PC-3 (cell line): ENCODE results near the gene ADCY2. TPM values are rescaled to one million over a fixed set of nuclear protein-coding genes. Genes with fewer than 3 reads are reported as not detected.

Experiments
- ATAC-seq: fragments of 200-7000 bp; cut with Tn5 transposase; 2 replicates; pipeline ENCODE4 v1.9.1; 2020; ENCODE audit warnings: mild to moderate bottlenecking, moderate library complexity
- BruUV-seq: library from RNA; stranded (reverse); fragments of 400-500 nt; replicated peaks from 2 replicates; lab custom pipeline; 2021; lab: Mats Ljungman, UMichigan
- CTCF ChIA-PET: fragments of 300-600 bp; sonication (Branson Sonifier 250); formaldehyde crosslinking; loops from one replicate; lab custom pipeline; 2022; ENCODE audit warnings: antibody characterized with exemption; lab: Charles Lee
- POLR2A ChIA-PET: fragments of 300-600 bp; sonication (Branson Sonifier 250); formaldehyde crosslinking; loops from one replicate; lab custom pipeline; 2022; ENCODE audit warnings: antibody characterized with exemption; ENCODE audit not compliant: unreplicated experiment; lab: Charles Lee
- DNase-seq: peaks from one replicate; pipeline ENCODE4 v3.0.0-alpha.2; 2015
- H2AFZ ChIP-seq: fragments of 300-600 bp; sonication (generic); 2 replicates; pipeline ENCODE4 v1.6.0; 2016; ENCODE audit warnings: antibody characterized with exemption, low read length
- H3F3A ChIP-seq: fragments of 300-600 bp; sonication (generic); one replicate; pipeline ENCODE4 v1.6.0; 2017; ENCODE audit warnings: antibody characterized with exemption, low read length, control low read depth, mild to moderate bottlenecking; ENCODE audit not compliant: unreplicated experiment
- H3K27ac ChIP-seq: fragments of 300-600 bp; sonication (generic); 2 replicates; pipeline ENCODE4 v1.5.1; 2016; ENCODE audit warnings: mild to moderate bottlenecking, low read length
- H3K27me3 ChIP-seq: fragments of 300-600 bp; sonication (generic); 2 replicates; pipeline ENCODE4 v1.6.1; 2016; ENCODE audit warnings: low read length, mixed read lengths
- H3K36me3 ChIP-seq: fragments of 300-600 bp; sonication (generic); 2 replicates; pipeline ENCODE4 v1.6.1; 2016; ENCODE audit warnings: low read depth, mixed run types, low read length, mixed read lengths
- H3K4me1 ChIP-seq: fragments of 300-600 bp; sonication (generic); 2 replicates; pipeline ENCODE4 v1.5.1; 2016; ENCODE audit warnings: low read length; ENCODE audit not compliant: insufficient read depth
- H3K4me2 ChIP-seq: fragments of 300-600 bp; sonication (generic); 2 replicates; pipeline ENCODE4 v1.6.0; 2016; ENCODE audit warnings: low read length
- H3K4me3 ChIP-seq: fragments of 300-600 bp; sonication (generic); 2 replicates; pipeline ENCODE4 v1.5.1; 2016; ENCODE audit warnings: mild to moderate bottlenecking, low read length, mixed read lengths
- H3K79me2 ChIP-seq: fragments of 300-600 bp; sonication (generic); 2 replicates; pipeline ENCODE4 v1.6.1; 2017; ENCODE audit warnings: low read length, mixed read lengths
- H3K9ac ChIP-seq: fragments of 300-600 bp; sonication (generic); 2 replicates; pipeline ENCODE4 v1.6.0; 2016; ENCODE audit warnings: mild to moderate bottlenecking, low read length
- H3K9me2 ChIP-seq: fragments of 300-600 bp; sonication (generic); replicated peaks from 2 replicates; pipeline ENCODE4 v1.6.1; 2016; ENCODE audit warnings: mixed run types, low read length, mixed read lengths
- H3K9me3 ChIP-seq: fragments of 300-600 bp; sonication (generic); 2 replicates; pipeline ENCODE4 v1.6.1; 2016; ENCODE audit warnings: low read length, mixed read lengths
- H4K20me1 ChIP-seq: fragments of 300-600 bp; sonication (generic); 2 replicates; pipeline ENCODE4 v1.6.1; 2016; ENCODE audit warnings: low read length, mixed read lengths
- CTCF ChIP-seq: fragments of 300-600 bp; sonication (generic); conservative IDR thresholded peaks from 2 replicates; pipeline ENCODE4 v1.5.1; 2017; ENCODE audit warnings: antibody characterized with exemption, low read depth, mild to moderate bottlenecking, low read length
- EZH2 ChIP-seq: fragments of 300-600 bp; sonication (generic); IDR thresholded peaks from one replicate; pipeline ENCODE4 v1.6.1; 2017; ENCODE audit warnings: antibody characterized with exemption, mild to moderate bottlenecking, low read length; ENCODE audit not compliant: unreplicated experiment
- EZH2phosphoT487 ChIP-seq: fragments of 300-600 bp; sonication (generic); IDR thresholded peaks from 2 replicates; pipeline ENCODE4 v1.6.1; 2018; ENCODE audit warnings: mild to moderate bottlenecking, antibody characterized with exemption, low read length, borderline replicate concordance
- intact Hi-C: fragments of 100-400 bp; cut with micrococcal nuclease; formaldehyde crosslinking; loops from 2 replicates; pipeline ENCODE4 v1.9.0; 2023
- total RNA-seq: library from RNA; depleted of rRNA; stranded (reverse); fragments of >200 nt; gene quantifications from 2 replicates; pipeline ENCODE4 v1.2.3, GENCODE V29; 2014

ADCY2 gene
- total RNA-seq, 1 experiment from 2014 or later = not detected

GRCh38 chr5:7868427-7868772 lies 472.5 kb downstream of the ADCY2 start:
- Histone ChIP-seq H4K20me1 (peaks cover 23% of the 10 kb centered on the region), H2AFZ (peak overlapping the region; percentile 93), H3K9me2 (no peaks in the 10 kb centered on the region), H3K9ac (peak overlapping the region; percentile 93), H3K4me1 (peaks cover 22% of the 10 kb centered on the region), H3K9me3 (no peaks in the 10 kb centered on the region), H3K4me3 (peak overlapping the region; percentile 88), H3K27ac (no peak overlapping the region), H3K79me2 (peaks cover 71% of the 10 kb centered on the region), H3K27me3 (no peaks in the 10 kb centered on the region), H3K36me3 (peaks cover 34% of the 10 kb centered on the region), H3F3A (no peaks in the 10 kb centered on the region), H3K4me2 (peak overlapping the region; percentile 90)
- DNase-seq (no peak), ATAC-seq (peak; percentile 3)
- POLR2A ChIA-PET = interaction anchor here (0.7 kb wide), 1 partner anchor 92 kb away, joined by 8 read pairs; no protein-coding TSS in a partner anchor
- BruUV-seq = TSS peak; percentile 44
- intact Hi-C loops = loop anchor here (10.0 kb wide), 1 partner anchor 1104 kb away; no protein-coding TSS in a partner anchor
- TF ChIP-seq CTCF (no peak), EZH2 (no peak)
- CTCF ChIA-PET = no interaction called here

DNA sequence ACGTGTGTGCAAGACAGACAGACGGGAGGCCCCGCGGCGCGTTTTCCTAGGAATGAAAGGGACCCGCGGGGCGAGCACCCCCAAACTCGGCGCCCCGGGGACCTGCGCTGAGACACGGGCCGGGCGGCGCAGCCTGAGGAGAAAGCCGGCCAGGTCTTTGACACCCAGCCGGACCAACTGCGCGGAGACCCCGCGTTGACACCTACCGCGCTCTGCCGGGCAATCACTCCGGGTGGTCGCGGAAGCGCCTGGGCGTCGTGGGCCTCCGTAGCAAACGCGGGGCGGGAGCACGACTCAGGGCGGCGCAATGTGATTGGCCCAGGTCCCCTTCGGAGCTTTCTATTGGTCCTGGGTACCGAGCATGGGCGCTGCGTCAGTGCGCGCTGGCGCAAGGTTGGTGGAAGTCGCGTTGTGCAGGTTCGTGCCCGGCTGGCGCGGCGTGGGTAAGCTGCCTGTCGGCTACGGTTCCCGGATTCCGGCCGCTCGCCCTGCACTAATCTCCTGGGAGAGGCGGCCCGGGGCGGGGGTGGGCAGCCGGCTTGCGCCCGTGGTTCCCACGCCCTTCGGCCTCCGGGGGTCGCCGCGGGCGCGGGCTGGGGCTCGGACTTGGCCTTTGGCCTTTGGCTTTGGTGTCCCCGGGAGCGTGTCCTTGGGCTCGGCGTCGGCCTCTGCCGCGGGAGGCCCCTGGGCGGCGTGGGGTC lies 473.0 kb downstream of the ADCY2 start, which contains the start of the genes FASTKD3 and MTRR:
Gene FASTKD3 (minus strand): TSS at position 259 of the 701 bp plus-strand sequence. CDS start 948 bp downstream, outside the sequence.
Gene MTRR (plus strand): TSS at position 376 of the 701 bp plus-strand sequence. CDS start 1,647 bp downstream, outside the sequence.
- H3K4me3 ChIP-seq = peak within 1 kb of the TSS; percentile 88
- H3K9me2 ChIP-seq = no peaks in the 10 kb centered on the region
- H3K4me1 ChIP-seq = peaks cover 22% of the 10 kb centered on the region
- peaks cover 76% of the 10 kb centered on the region for H3K79me2 ChIP-seq
- POLR2A ChIA-PET = interaction anchor here (0.7 kb wide), 1 partner anchor 93 kb away, joined by 8 read pairs; no protein-coding TSS in a partner anchor
- no peaks in the 10 kb centered on the region for H3F3A ChIP-seq
- DNase-seq (peak; percentile 97), ATAC-seq (peak; percentile 100)
- H3K9me3 ChIP-seq = no peaks in the 10 kb centered on the region
- intact Hi-C loops = loop anchor here (10.0 kb wide), 1 partner anchor 1104 kb away; no protein-coding TSS in a partner anchor
- peak within 1 kb of the TSS; percentile 23 for H3K27ac ChIP-seq
- no TSS peak for BruUV-seq
- H3K27me3 ChIP-seq = no peaks in the 10 kb centered on the region
- TF ChIP-seq CTCF (no peak), EZH2 (no peak), EZH2phosphoT487 (no peak)
- peak within 1 kb of the TSS; percentile 90 for H3K4me2 ChIP-seq
- H2AFZ ChIP-seq = peak within 1 kb of the TSS; percentile 93
- H4K20me1 ChIP-seq = peaks cover 23% of the 10 kb centered on the region
- H3K9ac ChIP-seq = peak within 1 kb of the TSS; percentile 93
- peaks cover 33% of the 10 kb centered on the region for H3K36me3 ChIP-seq
- CTCF ChIA-PET = interaction anchor here (0.6 kb wide), 1 partner anchor 18 kb away, joined by 10 read pairs; the partner anchor contains the start of gene CFAP90
